ENCODE results near the gene RORC. TPM values are rescaled to one million over a fixed set of nuclear protein-coding genes. Genes with fewer than 3 reads are reported as not detected.

RORC gene
- total RNA-seq, 1 experiment from 2014 or later = not detected

DNA sequence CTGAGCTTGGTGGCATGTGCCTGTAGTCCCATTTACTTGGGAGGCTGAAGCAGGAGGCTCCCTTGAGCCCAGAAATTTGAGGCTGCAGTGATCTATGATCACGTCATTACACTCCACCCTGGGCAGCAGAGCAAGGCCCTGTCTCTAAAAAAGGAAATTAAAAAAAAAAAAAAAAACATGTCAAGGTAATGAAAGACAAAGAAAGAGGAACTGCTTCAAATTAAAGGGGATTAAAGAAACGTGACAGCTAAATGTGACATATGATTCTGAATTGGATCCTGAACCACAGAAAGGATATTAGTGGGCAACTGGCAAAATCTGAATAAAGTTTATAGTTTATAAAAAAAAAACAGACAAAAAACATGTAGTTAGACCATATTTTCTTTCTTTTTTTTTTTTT is 11.8 kb upstream of the RORC start:
- no peak overlapping the region for H3K9ac ChIP-seq (ENCODE audit: low read length)
- no peaks in the 10 kb centered on the region for H3K9me2 ChIP-seq (replicated peaks; ENCODE audit: insufficient read depth, low read length)
- no peak overlapping the region for H3K27ac ChIP-seq (ENCODE audit: low read length)
- no peaks in the 10 kb centered on the region for H3K79me2 ChIP-seq (ENCODE audit: low read length)
- no peak overlapping the region for H2AFZ ChIP-seq (ENCODE audit: low read length)
- H4K20me1 ChIP-seq (ENCODE audit: insufficient read depth, low read depth, low read length) = no peaks in the 10 kb centered on the region
- DNase-seq = peak; percentile 83
- peaks cover 30% of the 10 kb centered on the region for H3K4me1 ChIP-seq (ENCODE audit: low read length)
- H3K27me3 ChIP-seq (ENCODE audit: low read length) = no peaks in the 10 kb centered on the region
- no peaks in the 10 kb centered on the region for H3K36me3 ChIP-seq (ENCODE audit: insufficient read depth, low read length)
- H3K4me3 ChIP-seq (ENCODE audit: low read length) = no peak overlapping the region
- no peaks in the 10 kb centered on the region for H3K9me3 ChIP-seq (ENCODE audit: low read length)
- peak overlapping the region; percentile 26 for H3K4me2 ChIP-seq (ENCODE audit: low read depth, low read length, poor library complexity, severe bottlenecking)

DNA sequence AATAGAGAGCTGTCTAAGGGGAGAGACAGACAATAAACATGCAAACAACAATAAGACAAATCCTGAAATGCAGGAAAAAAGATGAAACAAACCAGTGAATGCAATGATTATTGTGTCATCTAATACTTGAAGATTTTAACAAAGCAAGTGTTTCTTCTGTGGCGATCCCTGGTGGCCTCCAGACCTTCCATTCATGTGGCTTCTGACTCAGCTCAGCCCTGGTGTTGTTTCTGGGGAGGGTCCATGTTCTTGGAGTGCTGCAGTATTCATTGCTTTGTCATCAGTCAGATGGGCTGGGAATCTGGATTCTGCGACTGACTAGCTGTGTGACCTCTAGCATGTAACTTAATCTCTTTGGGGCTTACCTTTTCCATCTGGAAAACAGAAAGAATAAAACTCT is 9.5 kb upstream of the RORC start:
- no peak overlapping the region for H3K9ac ChIP-seq (ENCODE audit: low read length)
- H3K9me2 ChIP-seq (replicated peaks; ENCODE audit: insufficient read depth, low read length) = no peaks in the 10 kb centered on the region
- no peak overlapping the region for H3K4me2 ChIP-seq (ENCODE audit: low read depth, low read length, poor library complexity, severe bottlenecking)
- H3K27me3 ChIP-seq (ENCODE audit: low read length) = no peaks in the 10 kb centered on the region
- DNase-seq = no peak
- peaks cover 30% of the 10 kb centered on the region for H3K4me1 ChIP-seq (ENCODE audit: low read length)
- H3K4me3 ChIP-seq (ENCODE audit: low read length) = no peak overlapping the region
- H3K9me3 ChIP-seq (ENCODE audit: low read length) = no peaks in the 10 kb centered on the region
- H3K36me3 ChIP-seq (ENCODE audit: insufficient read depth, low read length) = no peaks in the 10 kb centered on the region
- no peaks in the 10 kb centered on the region for H3K79me2 ChIP-seq (ENCODE audit: low read length)
- H2AFZ ChIP-seq (ENCODE audit: low read length) = no peak overlapping the region
- H3K27ac ChIP-seq (ENCODE audit: low read length) = no peak overlapping the region
- no peaks in the 10 kb centered on the region for H4K20me1 ChIP-seq (ENCODE audit: insufficient read depth, low read depth, low read length)

DNA sequence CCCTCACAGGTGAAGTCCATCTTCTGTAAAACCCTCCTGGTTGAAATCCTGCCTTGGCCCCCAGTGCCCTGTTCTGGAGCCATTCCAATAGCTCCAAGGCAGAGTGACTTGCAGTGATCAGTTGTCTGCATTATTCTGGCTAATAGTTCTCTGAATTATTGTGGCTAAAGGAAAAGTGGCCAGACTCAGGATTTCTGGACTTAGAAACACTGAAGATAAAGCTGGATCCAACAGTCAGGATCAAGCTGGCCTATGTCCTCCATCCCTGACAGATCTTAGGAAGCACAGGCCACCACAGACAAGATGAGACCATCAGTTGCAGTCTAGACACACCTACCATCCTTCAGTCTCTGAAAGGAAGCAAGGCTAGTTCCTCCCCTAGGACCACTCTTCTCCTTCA is 8.8 kb upstream of the RORC start:
- DNase-seq = no peak
- no peaks in the 10 kb centered on the region for H3K27me3 ChIP-seq (ENCODE audit: low read length)
- no peaks in the 10 kb centered on the region for H3K79me2 ChIP-seq (ENCODE audit: low read length)
- H3K4me1 ChIP-seq (ENCODE audit: low read length) = peaks cover 30% of the 10 kb centered on the region
- H3K4me3 ChIP-seq (ENCODE audit: low read length) = no peak overlapping the region
- no peaks in the 10 kb centered on the region for H3K36me3 ChIP-seq (ENCODE audit: insufficient read depth, low read length)
- no peak overlapping the region for H2AFZ ChIP-seq (ENCODE audit: low read length)
- no peaks in the 10 kb centered on the region for H3K9me2 ChIP-seq (replicated peaks; ENCODE audit: insufficient read depth, low read length)
- H3K9me3 ChIP-seq (ENCODE audit: low read length) = no peaks in the 10 kb centered on the region
- no peaks in the 10 kb centered on the region for H4K20me1 ChIP-seq (ENCODE audit: insufficient read depth, low read depth, low read length)
- no peak overlapping the region for H3K4me2 ChIP-seq (ENCODE audit: low read depth, low read length, poor library complexity, severe bottlenecking)
- H3K9ac ChIP-seq (ENCODE audit: low read length) = no peak overlapping the region
- no peak overlapping the region for H3K27ac ChIP-seq (ENCODE audit: low read length)

DNA sequence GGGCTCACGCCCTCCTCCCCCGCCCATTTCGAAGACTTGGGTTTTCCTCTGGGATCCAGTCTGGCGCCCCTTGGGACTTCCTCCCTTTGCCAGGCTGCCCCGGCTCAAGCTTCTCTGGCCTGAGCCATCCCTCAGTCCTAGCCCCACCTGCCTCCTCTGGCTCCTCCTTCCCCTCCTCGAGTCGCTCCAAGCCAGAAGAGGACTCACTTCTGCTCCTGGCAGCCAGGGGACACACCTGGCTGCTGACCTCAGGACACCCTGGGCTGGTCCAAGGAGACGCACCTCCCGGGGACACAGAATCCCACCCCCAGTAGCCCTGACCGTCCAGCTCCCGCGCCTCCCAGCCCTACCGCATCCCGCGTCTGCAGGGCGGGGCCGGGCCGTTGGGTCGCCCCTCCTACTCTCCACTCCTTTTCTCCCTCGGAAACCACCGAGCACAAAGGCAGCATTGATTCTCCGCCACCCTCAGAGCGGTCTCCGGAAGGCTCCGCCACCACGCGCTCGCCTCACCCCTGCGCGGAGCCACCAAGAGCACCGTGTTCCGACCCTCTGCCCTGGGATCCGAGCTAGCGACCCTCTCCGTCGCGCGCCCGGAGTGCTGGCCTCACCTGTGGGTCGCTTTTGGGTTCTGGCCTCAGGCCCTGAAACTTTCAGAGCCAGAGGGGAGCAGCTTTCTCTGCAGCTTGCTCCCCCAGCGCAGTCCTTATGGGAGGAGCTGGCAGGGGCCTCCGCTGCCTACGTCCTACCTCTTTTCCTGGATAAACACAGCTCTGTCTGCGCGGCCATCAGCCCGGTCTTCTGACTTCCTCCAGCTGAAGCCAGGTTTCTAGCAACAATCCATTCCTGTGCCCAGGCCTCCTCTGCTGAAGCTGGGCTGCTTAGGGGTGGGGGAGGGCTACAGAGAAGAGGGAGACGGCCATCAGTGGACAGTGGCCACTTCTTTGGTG is 8.1 kb upstream of the RORC start, which contains the start of gene C2CD4D:
Gene C2CD4D, minus strand, starts transcription at position 364 of the 947 bp plus-strand sequence. CDS start 831 bp downstream, outside the sequence.
- Histone ChIP-seq H3K9me2 (replicated peaks; ENCODE audit: insufficient read depth, low read length) (no peaks in the 10 kb centered on the region), H2AFZ (ENCODE audit: low read length) (no peak within 1 kb of the TSS), H4K20me1 (ENCODE audit: insufficient read depth, low read depth, low read length) (no peaks in the 10 kb centered on the region), H3K4me3 (ENCODE audit: low read length) (peak within 1 kb of the TSS; percentile 34; the same call in 1 of the 2 replicates), H3K9ac (ENCODE audit: low read length) (no peak within 1 kb of the TSS), H3K27me3 (ENCODE audit: low read length) (no peaks in the 10 kb centered on the region), H3K79me2 (ENCODE audit: low read length) (no peaks in the 10 kb centered on the region), H3K36me3 (ENCODE audit: insufficient read depth, low read length) (no peaks in the 10 kb centered on the region), H3K4me1 (ENCODE audit: low read length) (peaks cover 30% of the 10 kb centered on the region), H3K27ac (ENCODE audit: low read length) (no peak within 1 kb of the TSS), H3K9me3 (ENCODE audit: low read length) (no peaks in the 10 kb centered on the region), H3K4me2 (ENCODE audit: low read depth, low read length, poor library complexity, severe bottlenecking) (peak within 1 kb of the TSS; percentile 46)
- no peak for DNase-seq

DNA sequence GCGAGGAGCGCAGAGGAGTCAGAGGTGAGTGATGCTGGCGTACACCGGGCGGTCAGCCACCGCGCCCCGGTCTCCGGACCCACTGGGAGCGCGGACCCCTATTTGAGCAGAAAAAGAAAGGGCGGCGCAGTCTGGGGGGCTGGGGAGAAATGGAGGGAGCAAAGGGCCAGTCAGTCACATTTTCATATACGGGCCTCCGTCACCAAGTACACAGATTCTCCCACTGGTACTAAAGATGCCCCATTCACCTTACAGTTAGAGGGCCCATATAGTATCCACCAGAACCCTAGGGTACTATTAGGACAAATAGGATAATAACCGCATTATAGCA is 7.4 kb upstream of the RORC start:
- Histone ChIP-seq H3K4me3 (ENCODE audit: low read length) (peak overlapping the region; percentile 34; the same call in 1 of the 2 replicates), H3K9ac (ENCODE audit: low read length) (no peak overlapping the region), H3K36me3 (ENCODE audit: insufficient read depth, low read length) (no peaks in the 10 kb centered on the region), H3K9me2 (replicated peaks; ENCODE audit: insufficient read depth, low read length) (no peaks in the 10 kb centered on the region), H3K79me2 (ENCODE audit: low read length) (no peaks in the 10 kb centered on the region), H2AFZ (ENCODE audit: low read length) (no peak overlapping the region), H3K27ac (ENCODE audit: low read length) (no peak overlapping the region), H3K4me2 (ENCODE audit: low read depth, low read length, poor library complexity, severe bottlenecking) (peak overlapping the region; percentile 46), H3K27me3 (ENCODE audit: low read length) (no peaks in the 10 kb centered on the region), H3K4me1 (ENCODE audit: low read length) (peaks cover 25% of the 10 kb centered on the region), H3K9me3 (ENCODE audit: low read length) (no peaks in the 10 kb centered on the region), H4K20me1 (ENCODE audit: insufficient read depth, low read depth, low read length) (no peaks in the 10 kb centered on the region)
- DNase-seq = no peak

DNA sequence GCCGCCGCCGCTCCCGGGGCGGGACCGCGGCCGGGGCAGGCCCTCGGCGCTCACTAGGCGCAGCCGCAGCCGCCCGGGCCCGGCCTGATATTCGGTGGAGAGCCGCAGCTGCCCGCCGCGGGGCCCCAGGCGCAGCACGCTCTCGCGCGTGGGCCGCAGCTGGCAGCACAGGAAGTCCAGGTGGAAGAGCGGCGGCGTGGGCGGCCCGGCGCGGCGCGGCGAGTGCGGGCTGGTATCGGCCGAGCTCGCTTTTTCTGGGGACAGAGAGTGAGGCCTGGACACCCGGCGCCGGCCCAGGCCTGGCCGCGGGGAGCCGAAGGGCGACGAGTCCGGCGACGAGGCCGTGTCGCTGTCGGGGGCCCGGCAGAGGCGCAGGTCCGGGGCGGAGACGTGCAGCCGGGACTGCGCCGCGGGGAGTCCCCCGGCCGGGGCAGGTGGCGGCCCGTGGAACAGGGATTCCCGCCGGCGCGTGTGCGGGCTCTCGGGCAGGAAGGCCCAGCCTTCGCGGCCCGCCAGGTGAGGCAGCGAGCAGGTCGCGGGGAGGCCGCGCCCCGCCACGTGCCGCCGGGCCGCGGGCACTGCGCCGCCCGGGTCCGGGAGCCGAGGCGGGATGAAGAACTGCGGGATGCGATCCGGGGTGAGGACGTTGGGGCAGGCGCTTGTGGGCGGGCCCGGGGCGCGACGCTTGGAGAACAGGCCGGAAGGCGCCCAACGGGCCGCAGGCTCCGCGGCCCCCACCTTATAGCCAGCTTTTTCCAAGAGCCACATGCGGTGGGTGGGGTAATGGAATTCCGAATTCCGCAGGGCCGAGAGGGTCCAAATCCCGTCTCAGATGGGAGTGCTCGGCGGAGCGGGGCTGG is 6.8 kb upstream of the RORC start:
- Histone ChIP-seq H4K20me1 (ENCODE audit: insufficient read depth, low read depth, low read length) (no peaks in the 10 kb centered on the region), H2AFZ (ENCODE audit: low read length) (no peak overlapping the region), H3K36me3 (ENCODE audit: insufficient read depth, low read length) (no peaks in the 10 kb centered on the region), H3K4me1 (ENCODE audit: low read length) (peaks cover 19% of the 10 kb centered on the region), H3K9me3 (ENCODE audit: low read length) (no peaks in the 10 kb centered on the region), H3K27ac (ENCODE audit: low read length) (no peak overlapping the region), H3K27me3 (ENCODE audit: low read length) (no peaks in the 10 kb centered on the region), H3K9ac (ENCODE audit: low read length) (peak overlapping the region; percentile 15; the same call in 1 of the 2 replicates), H3K4me2 (ENCODE audit: low read depth, low read length, poor library complexity, severe bottlenecking) (peak overlapping the region; percentile 46), H3K9me2 (replicated peaks; ENCODE audit: insufficient read depth, low read length) (no peaks in the 10 kb centered on the region), H3K4me3 (ENCODE audit: low read length) (peak overlapping the region; percentile 34; the same call in 1 of the 2 replicates), H3K79me2 (ENCODE audit: low read length) (no peaks in the 10 kb centered on the region)
- DNase-seq = no peak

DNA sequence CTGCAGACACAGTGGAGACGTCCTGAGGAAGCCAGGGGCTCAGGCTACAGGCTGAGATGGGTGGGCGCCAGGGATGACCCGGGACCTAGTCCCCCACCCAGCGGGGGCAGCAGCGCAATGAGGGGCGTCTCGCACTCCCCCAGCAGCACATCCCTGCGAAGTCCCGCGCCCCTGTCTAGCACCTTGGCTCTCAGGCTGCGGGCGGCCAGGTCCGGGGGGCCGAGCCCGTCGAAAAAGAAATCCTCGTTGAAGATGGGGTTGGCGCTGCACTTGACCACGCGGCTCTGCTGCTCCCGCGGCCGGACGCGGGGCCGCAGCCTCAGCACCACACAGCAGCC is 6.3 kb upstream of the RORC start:
- H3K9me2 ChIP-seq (replicated peaks; ENCODE audit: insufficient read depth, low read length) = no peaks in the 10 kb centered on the region
- H3K79me2 ChIP-seq (ENCODE audit: low read length) = no peaks in the 10 kb centered on the region
- H3K4me2 ChIP-seq (ENCODE audit: low read depth, low read length, poor library complexity, severe bottlenecking) = no peak overlapping the region
- H3K9ac ChIP-seq (ENCODE audit: low read length) = peak overlapping the region; percentile 15; the same call in 1 of the 2 replicates
- H3K27me3 ChIP-seq (ENCODE audit: low read length) = no peaks in the 10 kb centered on the region
- no peaks in the 10 kb centered on the region for H4K20me1 ChIP-seq (ENCODE audit: insufficient read depth, low read depth, low read length)
- H3K9me3 ChIP-seq (ENCODE audit: low read length) = no peaks in the 10 kb centered on the region
- DNase-seq = no peak
- no peak overlapping the region for H2AFZ ChIP-seq (ENCODE audit: low read length)
- H3K27ac ChIP-seq (ENCODE audit: low read length) = no peak overlapping the region
- no peak overlapping the region for H3K4me3 ChIP-seq (ENCODE audit: low read length)
- no peaks in the 10 kb centered on the region for H3K36me3 ChIP-seq (ENCODE audit: insufficient read depth, low read length)
- peaks cover 13% of the 10 kb centered on the region for H3K4me1 ChIP-seq (ENCODE audit: low read length)

DNA sequence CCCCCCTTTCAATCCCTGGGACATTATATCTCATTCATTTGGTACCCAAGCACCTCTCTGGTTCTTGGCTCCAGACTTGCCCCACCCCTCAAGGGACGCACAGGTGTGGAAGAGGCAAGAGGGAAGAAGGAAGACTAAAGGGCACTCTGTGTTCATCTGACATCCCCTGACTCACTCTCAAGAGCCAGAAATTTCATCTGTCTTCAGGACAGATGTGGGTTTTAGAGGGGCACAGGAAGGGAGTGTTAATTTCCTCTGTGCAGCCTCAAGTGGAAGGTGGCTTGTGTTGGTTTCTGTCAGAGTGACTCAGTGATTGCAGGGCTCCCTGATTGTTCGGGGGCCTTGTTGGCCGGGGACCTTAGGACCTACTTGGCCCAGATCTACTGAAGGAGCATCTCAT is 5.6 kb upstream of the RORC start:
- no peak for DNase-seq
- H3K4me3 ChIP-seq (ENCODE audit: low read length) = no peak overlapping the region
- no peak overlapping the region for H3K9ac ChIP-seq (ENCODE audit: low read length)
- no peaks in the 10 kb centered on the region for H3K36me3 ChIP-seq (ENCODE audit: insufficient read depth, low read length)
- H2AFZ ChIP-seq (ENCODE audit: low read length) = no peak overlapping the region
- H4K20me1 ChIP-seq (ENCODE audit: insufficient read depth, low read depth, low read length) = no peaks in the 10 kb centered on the region
- no peaks in the 10 kb centered on the region for H3K27me3 ChIP-seq (ENCODE audit: low read length)
- H3K4me2 ChIP-seq (ENCODE audit: low read depth, low read length, poor library complexity, severe bottlenecking) = no peak overlapping the region
- no peaks in the 10 kb centered on the region for H3K79me2 ChIP-seq (ENCODE audit: low read length)
- peaks cover 12% of the 10 kb centered on the region for H3K4me1 ChIP-seq (ENCODE audit: low read length)
- H3K9me2 ChIP-seq (replicated peaks; ENCODE audit: insufficient read depth, low read length) = no peaks in the 10 kb centered on the region
- no peak overlapping the region for H3K27ac ChIP-seq (ENCODE audit: low read length)
- no peaks in the 10 kb centered on the region for H3K9me3 ChIP-seq (ENCODE audit: low read length)
